Measurements from ENCODE around the gene MAP2K5. TPM values are rescaled to one million over a fixed set of nuclear protein-coding genes. Genes with fewer than 3 reads are reported as not detected.

MAP2K5 gene
- total and polyA plus RNA-seq, 7 donors: 9.8 to 24.0 (median 16.5) TPM

DNA sequence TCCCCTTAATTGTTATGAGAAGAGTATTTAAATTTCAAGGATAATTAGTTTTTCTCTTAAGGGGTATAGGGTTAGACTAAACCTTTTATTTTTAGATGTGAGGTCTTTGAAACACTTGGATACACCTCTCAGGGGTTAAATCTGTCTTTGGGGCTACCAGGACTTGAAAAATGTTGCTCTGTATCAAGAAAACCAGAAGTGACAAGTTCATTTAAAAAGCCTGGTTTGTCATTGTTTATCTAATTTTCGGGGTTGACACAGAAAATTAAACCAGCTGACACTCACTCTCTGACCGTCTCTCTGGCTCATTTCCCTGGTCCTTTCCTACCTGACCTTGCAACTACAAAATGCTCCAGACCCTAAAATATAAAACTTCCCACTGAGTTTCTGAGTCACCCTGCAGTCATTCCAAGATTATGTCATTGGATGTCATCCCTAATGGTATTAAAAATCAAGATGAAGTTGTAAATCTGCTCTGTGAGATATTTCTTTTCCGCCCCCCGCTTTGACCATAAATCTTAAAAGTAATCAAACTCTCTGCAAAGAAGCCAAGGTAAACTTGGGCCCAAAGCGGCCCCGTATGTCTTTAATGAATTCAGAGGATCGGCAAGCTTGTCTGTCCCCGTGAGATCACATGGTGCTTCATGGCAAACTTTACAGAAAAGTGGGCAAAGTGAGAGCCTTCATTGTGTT, 249.9 kb downstream of the MAP2K5 start:
- 74 to 78% (median 75%) methylated on average over 8 of the region's 8 CpGs for WGBS, 3 donors
- TF ChIP-seq, protein P1, sequence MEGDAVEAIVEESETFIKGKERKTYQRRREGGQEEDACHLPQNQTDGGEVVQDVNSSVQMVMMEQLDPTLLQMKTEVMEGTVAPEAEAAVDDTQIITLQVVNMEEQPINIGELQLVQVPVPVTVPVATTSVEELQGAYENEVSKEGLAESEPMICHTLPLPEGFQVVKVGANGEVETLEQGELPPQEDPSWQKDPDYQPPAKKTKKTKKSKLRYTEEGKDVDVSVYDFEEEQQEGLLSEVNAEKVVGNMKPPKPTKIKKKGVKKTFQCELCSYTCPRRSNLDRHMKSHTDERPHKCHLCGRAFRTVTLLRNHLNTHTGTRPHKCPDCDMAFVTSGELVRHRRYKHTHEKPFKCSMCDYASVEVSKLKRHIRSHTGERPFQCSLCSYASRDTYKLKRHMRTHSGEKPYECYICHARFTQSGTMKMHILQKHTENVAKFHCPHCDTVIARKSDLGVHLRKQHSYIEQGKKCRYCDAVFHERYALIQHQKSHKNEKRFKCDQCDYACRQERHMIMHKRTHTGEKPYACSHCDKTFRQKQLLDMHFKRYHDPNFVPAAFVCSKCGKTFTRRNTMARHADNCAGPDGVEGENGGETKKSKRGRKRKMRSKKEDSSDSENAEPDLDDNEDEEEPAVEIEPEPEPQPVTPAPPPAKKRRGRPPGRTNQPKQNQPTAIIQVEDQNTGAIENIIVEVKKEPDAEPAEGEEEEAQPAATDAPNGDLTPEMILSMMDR (IDR thresholded peaks at IDR 0.05): no peak

DNA sequence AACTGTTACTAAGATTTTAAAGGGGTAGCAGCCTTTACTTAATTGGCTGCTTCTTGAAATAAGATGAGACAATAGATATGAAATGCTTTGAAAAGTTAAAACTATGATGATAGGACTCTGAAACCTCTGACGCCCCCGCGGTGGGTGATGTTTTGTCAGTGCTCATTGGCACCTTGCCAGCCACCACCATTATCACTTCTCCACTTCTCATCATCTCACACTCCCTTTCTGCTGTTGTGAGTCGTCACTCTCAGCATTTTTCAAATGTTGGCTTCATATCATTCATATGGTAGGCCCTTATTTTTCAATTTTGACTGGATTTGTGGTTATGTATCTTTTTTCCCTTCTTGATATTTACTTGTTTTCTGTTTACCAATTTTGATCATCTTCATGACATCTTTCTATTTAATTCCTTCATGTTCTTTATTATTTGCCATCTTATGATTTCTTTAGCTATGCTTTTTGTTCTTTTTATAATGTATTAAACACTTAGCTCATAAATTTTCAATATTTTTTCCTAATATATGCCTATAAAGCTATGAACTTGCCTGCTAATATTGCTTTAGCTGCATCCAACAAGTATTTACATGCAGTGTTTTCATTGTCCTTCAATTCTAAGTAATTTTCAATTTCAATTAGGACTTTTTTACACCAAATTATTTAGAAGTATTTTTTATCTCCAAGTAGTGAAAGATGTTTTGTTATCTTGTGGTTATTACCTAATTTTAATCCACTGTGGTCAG, 252.5 kb downstream of the MAP2K5 start:
- DNase-seq (no peak), ATAC-seq (no peak)
- no peak overlapping the region for H3K4me3 ChIP-seq
- no peaks in the 10 kb centered on the region for H3K27me3 ChIP-seq (ENCODE audit: insufficient read depth in 3 of 3, low read length in 2 of 3)
- WGBS, 3 donors: 87 to 96% (median 96%) methylated on average over 4 of the region's 4 CpGs
- no peaks in the 10 kb centered on the region for H3K36me3 ChIP-seq (ENCODE audit: insufficient read depth in 1 of 2, low read depth in 1 of 2)
- peaks cover 8% of the 10 kb centered on the region for H3K9me3 ChIP-seq
- intact Hi-C loops (cut with DNase I): no loop called here
- TF ChIP-seq, protein P1 (IDR thresholded peaks at IDR 0.05): no peak
- no peak overlapping the region for H3K27ac ChIP-seq
- no peaks in the 10 kb centered on the region for H3K4me1 ChIP-seq

More for the DNA sequence above, 249.9 kb downstream of the MAP2K5 start:
- no peaks in the 10 kb centered on the region for H3K27me3 ChIP-seq (ENCODE audit: insufficient read depth in 3 of 3, low read length in 2 of 3)
- H3K27ac ChIP-seq: no peak overlapping the region
- DNase-seq (no peak), ATAC-seq (no peak)
- H3K36me3 ChIP-seq (ENCODE audit: insufficient read depth in 1 of 2, low read depth in 1 of 2): no peaks in the 10 kb centered on the region
- no peak overlapping the region for H3K4me3 ChIP-seq
- peaks cover 8% of the 10 kb centered on the region for H3K9me3 ChIP-seq
- intact Hi-C loops (cut with DNase I): no loop called here
- no peaks in the 10 kb centered on the region for H3K4me1 ChIP-seq

DNA sequence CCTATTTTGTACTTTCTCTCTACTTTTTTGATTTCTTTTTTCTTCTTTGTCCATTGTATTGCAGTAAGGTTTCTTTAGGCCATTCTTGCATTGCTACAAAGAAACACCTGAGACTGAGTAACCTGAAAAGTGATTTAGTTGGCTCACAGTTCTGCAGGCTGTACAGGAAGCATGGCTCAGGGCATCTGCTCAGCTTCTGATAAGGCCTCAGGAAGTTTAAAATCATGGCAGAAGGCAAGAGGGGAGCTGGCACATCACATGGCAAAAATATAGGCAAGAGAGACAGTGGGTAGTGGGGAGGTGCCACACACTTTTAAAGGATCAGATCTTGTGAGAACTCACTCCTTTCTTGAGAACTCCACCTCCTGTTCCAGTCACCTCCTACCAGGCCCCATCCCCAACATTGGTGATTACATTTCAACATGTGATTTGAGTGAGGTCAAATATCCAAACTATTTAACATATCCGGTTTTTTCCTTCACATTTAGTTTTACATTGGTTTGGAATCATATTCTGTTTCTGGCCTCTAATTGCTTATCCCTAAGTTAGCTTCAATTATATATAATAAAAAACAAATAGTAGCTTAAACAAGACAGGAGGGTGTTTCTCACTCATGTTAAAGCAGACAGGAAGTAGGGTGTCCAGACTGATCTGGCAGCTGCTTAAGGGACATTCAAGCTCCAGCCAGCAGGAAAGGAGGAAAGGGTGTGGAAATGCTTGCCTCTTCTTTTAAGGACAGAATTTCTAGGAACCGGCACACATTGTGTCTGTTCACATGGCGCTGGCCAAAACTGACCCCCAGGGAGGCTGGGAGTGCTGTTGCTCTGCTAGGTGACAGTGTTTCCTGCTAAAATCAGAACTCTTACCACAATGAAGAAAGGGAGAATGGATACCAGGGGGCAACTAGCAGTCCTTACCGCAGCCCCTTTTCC, 254.0 kb downstream of the MAP2K5 start:
- no peak overlapping the region for H3K27ac ChIP-seq
- intact Hi-C loops (cut with DNase I): no loop called here
- TF ChIP-seq, protein P1 (IDR thresholded peaks at IDR 0.05): no peak
- no peaks in the 10 kb centered on the region for H3K36me3 ChIP-seq (ENCODE audit: insufficient read depth in 1 of 2, low read depth in 1 of 2)
- H3K27me3 ChIP-seq (ENCODE audit: insufficient read depth in 3 of 3, low read length in 2 of 3): no peaks in the 10 kb centered on the region
- DNase-seq (no peak), ATAC-seq (no peak)
- no peaks in the 10 kb centered on the region for H3K4me1 ChIP-seq
- 48 to 56% (median 53%) methylated on average over 4 of the region's 4 CpGs for WGBS, 3 donors
- H3K9me3 ChIP-seq: peaks cover 8% of the 10 kb centered on the region
- no peak overlapping the region for H3K4me3 ChIP-seq

DNA sequence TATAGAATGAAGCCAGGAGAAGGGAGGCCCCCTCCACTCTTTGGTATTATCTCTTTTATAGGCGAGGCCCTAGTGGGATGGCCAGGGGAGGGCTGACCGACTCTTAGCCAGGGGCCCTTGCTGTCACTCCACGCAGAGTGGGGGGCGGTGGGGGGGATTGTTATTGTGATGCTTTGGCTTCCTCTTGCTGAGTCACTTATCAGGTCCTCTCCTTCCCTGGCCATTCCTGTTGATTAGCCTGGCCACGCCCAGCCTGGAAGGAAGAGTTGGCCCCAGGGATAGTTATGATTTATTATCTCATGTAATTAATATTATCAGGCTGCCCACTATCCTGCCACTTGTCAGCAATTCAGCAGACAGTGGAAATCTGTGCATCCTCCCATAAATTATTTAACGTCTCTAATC, 257.3 kb downstream of the MAP2K5 start:
- no peaks in the 10 kb centered on the region for H3K4me1 ChIP-seq
- DNase-seq: no peak
- 77 to 84% (median 81%) methylated on average over 6 of the region's 6 CpGs for WGBS, 3 donors

More for the DNA sequence above, 257.3 kb downstream of the MAP2K5 start:
- peaks cover 5% of the 10 kb centered on the region for H3K9me3 ChIP-seq
- H3K27ac ChIP-seq: no peak overlapping the region
- TF ChIP-seq, protein P1 (IDR thresholded peaks at IDR 0.05): no peak
- H3K36me3 ChIP-seq (ENCODE audit: insufficient read depth in 1 of 2, low read depth in 1 of 2): no peaks in the 10 kb centered on the region
- no peaks in the 10 kb centered on the region for H3K27me3 ChIP-seq (ENCODE audit: insufficient read depth in 3 of 3, low read length in 2 of 3)
- H3K4me3 ChIP-seq: no peak overlapping the region
- intact Hi-C loops (cut with DNase I): no loop called here
- ATAC-seq: no peak

Measured in psoas muscle (tissue), 8 donors.